H1 (cell line): ENCODE results near the gene SCG3. TPM values are rescaled to one million over a fixed set of nuclear protein-coding genes. Genes with fewer than 3 reads are reported as not detected.

Experiments
- ATF2 ChIP-seq: IDR thresholded peaks from 2 replicates; pipeline ENCODE4 v1.6.1; 2012; ENCODE audit warnings: low read length, inconsistent platforms
- ATF3 ChIP-seq: IDR thresholded peaks from 2 replicates; pipeline ENCODE4 v1.6.1; 2011; ENCODE audit warnings: low read depth, mild to moderate bottlenecking, low read length; ENCODE audit not compliant: insufficient read depth
- CTBP2 ChIP-seq: IDR thresholded peaks from 2 replicates; pipeline ENCODE4 v1.7.0; 2011; ENCODE audit warnings: borderline replicate concordance, mild to moderate bottlenecking, moderate library complexity, mixed read lengths, low read length; ENCODE audit not compliant: insufficient read depth, insufficient read length
- KDM1A ChIP-seq: fragments of 200-600, 300-600 bp; sonication (generic); IDR thresholded peaks from 2 replicates; pipeline ENCODE4 v1.7.1; 2016; ENCODE audit warnings: mild to moderate bottlenecking, low read length, borderline replicate concordance
- NANOG ChIP-seq: IDR thresholded peaks from 2 replicates; pipeline ENCODE4 v1.6.1; 2011; ENCODE audit warnings: low read length, low read depth, mild to moderate bottlenecking, inconsistent platforms; ENCODE audit not compliant: insufficient read depth, poor library complexity, severe bottlenecking
- POU5F1 ChIP-seq: IDR thresholded peaks from 2 replicates; pipeline ENCODE4 v1.6.1; 2011; ENCODE audit warnings: low read depth, mild to moderate bottlenecking, low read length, moderate library complexity
- RBBP5 ChIP-seq: IDR thresholded peaks from 2 replicates; pipeline ENCODE4 v1.7.1; 2012; ENCODE audit warnings: low read depth, mild to moderate bottlenecking, inconsistent platforms, low read length, moderate library complexity, borderline replicate concordance
- TBP ChIP-seq: IDR thresholded peaks from 2 replicates; pipeline ENCODE4 v1.6.1; 2011; ENCODE audit warnings: low read depth, low read length, improper control_type of control experiment
- polyA plus RNA-seq, 7 experiments: library from polyadenylated mRNA; depleted of rRNA in 3 of 7; stranded (reverse) in 5 of 7; unstranded in 2 of 7; fragments of >200 nt in 5 of 7; fragments of 200-250 nt in 2 of 7; gene quantifications; 1 replicate in 5 of 7; 2 replicates in 1 of 7; 4 replicates in 1 of 7; pipeline versions ENCODE4 v1.2.1 to v1.2.3, GENCODE V29; 2011 to 2013; ENCODE audit warnings: missing spikeins in 2 of 7, mixed read lengths in 2 of 7
- total RNA-seq: library from RNA; stranded (reverse); fragmentation: NEBNext Ultra II Directional; extraction: Animal tissue kit (Norgen Biotek cat#: 25700); gene quantifications from 2 replicates; pipeline ENCODE4 v1.2.1, GENCODE V29; 2021

Gene SCG3
- total and polyA plus RNA-seq, 2 of the 8 experiments (the other 6 are each of a cell fraction or from before 2014, with no cell fraction given), result 5.2 to 45.9 TPM

GRCh38 chr15:51750792-51751696 lies 69.7 kb downstream of the SCG3 start, which contains the start of gene TMOD2 (continued):
- TF ChIP-seq CTBP2 (no peak), RBBP5 (no peak), POU5F1 (no peak), TBP (no peak), KDM1A (no peak), ATF2 (no peak), ATF3 (no peak), NANOG (no peak)
